ENCODE results near the gene L2HGDH. TPM values are rescaled to one million over a fixed set of nuclear protein-coding genes. Genes with fewer than 3 reads are reported as not detected.

Gene L2HGDH
- total and polyA plus RNA-seq, 9 of the 15 experiments (the other 6 are each of a cell fraction or from before 2014, with no cell fraction given): 1.7 to 16.1 (median 10.5) TPM

DNA sequence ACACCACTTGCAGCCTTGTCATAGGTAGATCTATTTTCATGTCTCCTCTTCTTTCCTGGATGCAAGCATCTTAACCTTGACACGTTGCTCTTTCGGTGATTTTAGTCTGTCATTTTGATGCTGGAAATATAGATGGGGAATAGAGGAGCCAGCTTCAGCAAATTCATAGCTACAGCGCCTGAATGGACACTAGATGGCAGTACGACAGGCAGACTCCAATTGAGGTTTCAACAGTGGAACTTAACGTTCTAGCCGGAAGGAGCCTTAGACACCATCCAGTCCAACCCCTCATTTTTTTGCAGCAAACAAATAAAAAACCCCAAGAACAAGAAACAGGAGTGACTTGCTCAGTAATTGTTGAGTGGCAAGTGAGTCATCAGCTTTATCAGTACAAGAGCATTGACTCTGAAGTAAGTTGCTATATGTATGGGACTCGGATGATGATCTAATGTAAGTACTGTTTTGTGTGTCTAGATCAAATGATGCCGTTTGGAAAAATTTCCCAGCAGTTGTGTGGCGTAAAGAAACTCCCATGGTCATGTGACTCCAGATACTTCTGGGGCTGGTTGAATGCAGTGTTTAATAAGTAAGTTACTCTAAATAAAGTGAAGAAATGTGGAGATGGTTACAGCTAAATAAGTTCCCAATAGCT is 9.1 kb upstream of the L2HGDH start (continued):
- TF ChIP-seq, protein P1, sequence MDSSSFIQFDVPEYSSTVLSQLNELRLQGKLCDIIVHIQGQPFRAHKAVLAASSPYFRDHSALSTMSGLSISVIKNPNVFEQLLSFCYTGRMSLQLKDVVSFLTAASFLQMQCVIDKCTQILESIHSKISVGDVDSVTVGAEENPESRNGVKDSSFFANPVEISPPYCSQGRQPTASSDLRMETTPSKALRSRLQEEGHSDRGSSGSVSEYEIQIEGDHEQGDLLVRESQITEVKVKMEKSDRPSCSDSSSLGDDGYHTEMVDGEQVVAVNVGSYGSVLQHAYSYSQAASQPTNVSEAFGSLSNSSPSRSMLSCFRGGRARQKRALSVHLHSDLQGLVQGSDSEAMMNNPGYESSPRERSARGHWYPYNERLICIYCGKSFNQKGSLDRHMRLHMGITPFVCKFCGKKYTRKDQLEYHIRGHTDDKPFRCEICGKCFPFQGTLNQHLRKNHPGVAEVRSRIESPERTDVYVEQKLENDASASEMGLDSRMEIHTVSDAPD (CRISPR knock-in tag; IDR thresholded peaks at IDR 0.05): no peak
- TF ChIP-seq SMARCC2 (IDR thresholded peaks at IDR 0.05; ENCODE audit: low read depth) (peak; percentile 60), CCNT2 (IDR thresholded peaks at IDR 0.05; ENCODE audit: borderline replicate concordance, extremely low read depth, insufficient read length, low read depth, low read length) (no peak), ZNF57 (CRISPR knock-in tag; IDR thresholded peaks at IDR 0.05) (no peak), HDAC8 (tag; IDR thresholded peaks at IDR 0.05) (no peak), TCFL5 (CRISPR knock-in tag; conservative IDR thresholded peaks at IDR 0.05) (no peak), TAF9B (IDR thresholded peaks at IDR 0.05; ENCODE audit: partially characterized antibody) (peak; percentile 20), MYNN (IDR thresholded peaks at IDR 0.05) (no peak), MYNN (CRISPR knock-in tag; IDR thresholded peaks at IDR 0.05) (no peak), ARID1B (IDR thresholded peaks at IDR 0.05) (peak; percentile 81), RBM14 (IDR thresholded peaks at IDR 0.05; ENCODE audit: borderline replicate concordance, insufficient read depth, low read depth, low read length) (no peak), DDX20 (tag; IDR thresholded peaks at IDR 0.05; ENCODE audit: low read depth) (no peak), BRCA1 (IDR thresholded peaks at IDR 0.05) (no peak), BRCA1 (CRISPR knock-in tag; IDR thresholded peaks at IDR 0.05) (no peak), SRSF3 (IDR thresholded peaks at IDR 0.05; ENCODE audit: insufficient read depth, low read length) (no peak), ZC3H8 (IDR thresholded peaks at IDR 0.05) (no peak), GABPA (tag; conservative IDR thresholded peaks at IDR 0.05; ENCODE audit: low read depth) (peak; percentile 47), NFATC3 (IDR thresholded peaks at IDR 0.05) (no peak), SMAD3 (CRISPR knock-in tag; conservative IDR thresholded peaks at IDR 0.05) (no peak), U2AF2 (optimal IDR thresholded peaks at IDR 0.05; ENCODE audit: low read depth, low read length) (no peak), GATA2 (CRISPR knock-in tag; IDR thresholded peaks at IDR 0.05) (no peak), TSC22D4 (tag; IDR thresholded peaks at IDR 0.05) (no peak), ZBTB17 (CRISPR knock-in tag; IDR thresholded peaks at IDR 0.05) (no peak)
- TF ChIP-seq, protein P2, sequence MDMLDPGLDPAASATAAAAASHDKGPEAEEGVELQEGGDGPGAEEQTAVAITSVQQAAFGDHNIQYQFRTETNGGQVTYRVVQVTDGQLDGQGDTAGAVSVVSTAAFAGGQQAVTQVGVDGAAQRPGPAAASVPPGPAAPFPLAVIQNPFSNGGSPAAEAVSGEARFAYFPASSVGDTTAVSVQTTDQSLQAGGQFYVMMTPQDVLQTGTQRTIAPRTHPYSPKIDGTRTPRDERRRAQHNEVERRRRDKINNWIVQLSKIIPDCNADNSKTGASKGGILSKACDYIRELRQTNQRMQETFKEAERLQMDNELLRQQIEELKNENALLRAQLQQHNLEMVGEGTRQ (CRISPR knock-in tag; IDR thresholded peaks at IDR 0.05): peak; percentile 67
- TF ChIP-seq, protein P3, sequence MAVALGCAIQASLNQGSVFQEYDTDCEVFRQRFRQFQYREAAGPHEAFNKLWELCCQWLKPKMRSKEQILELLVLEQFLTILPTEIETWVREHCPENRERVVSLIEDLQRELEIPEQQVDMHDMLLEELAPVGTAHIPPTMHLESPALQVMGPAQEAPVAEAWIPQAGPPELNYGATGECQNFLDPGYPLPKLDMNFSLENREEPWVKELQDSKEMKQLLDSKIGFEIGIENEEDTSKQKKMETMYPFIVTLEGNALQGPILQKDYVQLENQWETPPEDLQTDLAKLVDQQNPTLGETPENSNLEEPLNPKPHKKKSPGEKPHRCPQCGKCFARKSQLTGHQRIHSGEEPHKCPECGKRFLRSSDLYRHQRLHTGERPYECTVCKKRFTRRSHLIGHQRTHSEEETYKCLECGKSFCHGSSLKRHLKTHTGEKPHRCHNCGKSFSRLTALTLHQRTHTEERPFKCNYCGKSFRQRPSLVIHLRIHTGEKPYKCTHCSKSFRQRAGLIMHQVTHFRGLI (CRISPR knock-in tag; IDR thresholded peaks at IDR 0.05): no peak
- TF ChIP-seq, protein P4, sequence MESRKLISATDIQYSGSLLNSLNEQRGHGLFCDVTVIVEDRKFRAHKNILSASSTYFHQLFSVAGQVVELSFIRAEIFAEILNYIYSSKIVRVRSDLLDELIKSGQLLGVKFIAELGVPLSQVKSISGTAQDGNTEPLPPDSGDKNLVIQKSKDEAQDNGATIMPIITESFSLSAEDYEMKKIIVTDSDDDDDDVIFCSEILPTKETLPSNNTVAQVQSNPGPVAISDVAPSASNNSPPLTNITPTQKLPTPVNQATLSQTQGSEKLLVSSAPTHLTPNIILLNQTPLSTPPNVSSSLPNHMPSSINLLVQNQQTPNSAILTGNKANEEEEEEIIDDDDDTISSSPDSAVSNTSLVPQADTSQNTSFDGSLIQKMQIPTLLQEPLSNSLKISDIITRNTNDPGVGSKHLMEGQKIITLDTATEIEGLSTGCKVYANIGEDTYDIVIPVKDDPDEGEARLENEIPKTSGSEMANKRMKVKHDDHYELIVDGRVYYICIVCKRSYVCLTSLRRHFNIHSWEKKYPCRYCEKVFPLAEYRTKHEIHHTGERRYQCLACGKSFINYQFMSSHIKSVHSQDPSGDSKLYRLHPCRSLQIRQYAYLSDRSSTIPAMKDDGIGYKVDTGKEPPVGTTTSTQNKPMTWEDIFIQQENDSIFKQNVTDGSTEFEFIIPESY (CRISPR knock-in tag; IDR thresholded peaks at IDR 0.05): no peak
